Right kidney (tissue), 1 donor: ENCODE results near the gene AIFM3.
"Not testable (repeated sequence)": the region's sequence is repeated elsewhere in the genome, so short reads cannot be mapped to it uniquely, and the experiment has no call there.

Experiments used
- DNase-seq: peaks from one replicate; pipeline ENCODE4 v3.0.0-alpha.2; 2016

Gene AIFM3

DNA sequence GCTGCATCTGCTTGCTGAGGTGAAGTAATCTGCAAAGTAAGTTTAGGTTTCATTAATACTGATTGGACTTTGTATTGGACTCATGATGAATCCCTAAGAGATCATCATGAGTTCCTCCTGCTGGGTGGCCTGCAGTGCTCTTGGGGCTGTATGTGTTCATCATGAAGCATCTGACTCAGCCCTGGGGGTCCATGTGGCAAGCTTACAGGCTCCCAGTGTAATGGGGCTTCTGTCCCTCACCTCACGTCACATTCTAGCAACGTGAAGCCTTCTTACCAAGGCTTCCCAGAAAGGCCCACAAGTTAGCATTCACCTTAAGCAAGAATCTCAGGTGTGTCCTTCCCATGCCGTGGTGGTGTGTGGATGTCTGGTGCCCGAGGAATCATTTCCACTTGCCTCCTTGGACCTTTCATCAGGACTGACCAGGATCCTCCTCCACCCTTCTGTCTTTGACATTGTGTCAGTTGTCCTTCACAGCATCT is 26.1 kb upstream of the AIFM3 start:
- DNase-seq, result no peak

- DNase-seq, result not testable (repeated sequence)
Measured at GRCh38 chr22:20942203-20942902, 24.7 kb upstream of the AIFM3 start.

GRCh38 chr22:20943104-20943933 is 23.7 kb upstream of the AIFM3 start:
- DNase-seq, result no peak

- DNase-seq, result no peak
Measured at GRCh38 chr22:20944042-20944441, 23.0 kb upstream of the AIFM3 start.

DNA sequence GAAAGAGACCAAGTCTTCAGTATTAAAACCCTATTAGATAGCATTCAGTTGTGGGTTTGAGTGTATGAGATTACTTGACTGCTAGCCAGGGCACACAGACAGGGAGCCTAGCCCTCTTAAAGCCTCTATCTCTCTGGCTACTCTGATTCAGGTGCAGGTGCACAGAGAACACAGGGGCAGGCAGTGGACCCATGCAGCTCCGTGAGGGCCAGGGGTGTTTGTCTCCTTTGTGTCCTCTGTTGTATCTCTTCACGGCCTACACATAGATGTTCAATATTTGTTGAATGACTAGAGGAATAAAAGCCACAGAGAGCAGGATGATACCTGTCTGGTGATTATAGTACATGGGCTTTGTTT is 21.5 kb upstream of the AIFM3 start:
- no peak for DNase-seq

- no peak for DNase-seq
Measured at GRCh38 chr22:20946080-20946986, 20.7 kb upstream of the AIFM3 start.

DNA sequence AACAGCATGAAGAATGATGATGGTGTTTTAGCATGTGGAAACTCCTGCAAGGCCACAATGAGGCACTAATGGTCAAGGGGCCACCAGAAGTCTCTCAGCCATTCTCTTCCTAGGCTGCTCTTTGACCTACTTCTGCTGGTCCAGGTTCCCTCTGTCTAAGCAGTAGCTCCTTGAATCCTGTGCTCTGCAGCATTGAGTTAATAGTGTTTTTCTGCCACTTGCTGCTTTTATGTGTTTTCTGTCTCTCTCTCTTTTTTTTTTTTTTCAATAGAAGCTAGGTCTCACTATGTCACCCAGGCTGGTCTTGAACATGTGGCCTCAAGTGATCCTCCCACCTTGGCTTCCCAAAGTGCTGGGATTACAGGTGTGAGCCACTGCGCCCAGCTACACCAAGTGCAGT is 20.1 kb upstream of the AIFM3 start:
- no peak for DNase-seq

GRCh38 chr22:20948450-20948849 is 18.6 kb upstream of the AIFM3 start:
- no peak for DNase-seq

GRCh38 chr22:20948989-20949388 is 18.1 kb upstream of the AIFM3 start:
- no peak for DNase-seq

GRCh38 chr22:20949698-20950183 is 17.3 kb upstream of the AIFM3 start:
- DNase-seq, result no peak

DNA sequence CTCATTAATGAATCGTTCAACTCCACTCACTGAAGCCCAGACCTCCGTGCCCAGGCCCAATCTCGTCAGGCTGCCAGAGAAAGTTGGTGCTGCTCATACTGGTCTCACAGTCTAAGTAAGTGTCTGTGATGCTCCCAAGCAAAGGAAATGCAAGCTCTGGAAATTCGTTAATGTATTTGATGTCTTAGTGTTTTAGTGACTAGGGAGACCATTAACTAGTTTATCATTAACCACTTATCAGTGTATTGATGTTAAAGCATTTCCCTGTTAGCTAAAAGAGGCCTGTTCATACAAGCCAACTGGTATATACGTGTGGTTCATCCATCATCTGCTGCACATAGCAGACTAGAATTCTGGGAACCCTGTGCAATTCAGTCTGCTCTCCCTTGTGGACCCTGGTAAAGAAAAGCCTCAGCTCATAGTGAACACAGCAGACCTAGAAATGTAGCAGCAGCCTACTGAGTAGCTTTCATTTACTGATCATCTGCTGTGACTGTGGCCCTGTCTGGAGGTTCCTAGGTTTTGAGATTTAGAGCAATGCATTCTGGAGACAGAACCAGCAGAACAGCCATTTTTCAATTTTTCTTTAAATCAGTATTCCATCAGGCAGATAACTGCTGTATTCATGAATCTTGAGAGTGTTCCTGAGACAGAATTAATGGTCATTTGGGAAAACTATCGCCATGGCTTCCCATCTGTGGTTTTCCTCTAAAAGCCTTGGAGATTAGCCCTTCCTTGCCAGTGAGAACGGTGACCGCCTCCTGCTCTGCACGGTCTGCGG is 15.7 kb upstream of the AIFM3 start:
- no peak for DNase-seq

DNA sequence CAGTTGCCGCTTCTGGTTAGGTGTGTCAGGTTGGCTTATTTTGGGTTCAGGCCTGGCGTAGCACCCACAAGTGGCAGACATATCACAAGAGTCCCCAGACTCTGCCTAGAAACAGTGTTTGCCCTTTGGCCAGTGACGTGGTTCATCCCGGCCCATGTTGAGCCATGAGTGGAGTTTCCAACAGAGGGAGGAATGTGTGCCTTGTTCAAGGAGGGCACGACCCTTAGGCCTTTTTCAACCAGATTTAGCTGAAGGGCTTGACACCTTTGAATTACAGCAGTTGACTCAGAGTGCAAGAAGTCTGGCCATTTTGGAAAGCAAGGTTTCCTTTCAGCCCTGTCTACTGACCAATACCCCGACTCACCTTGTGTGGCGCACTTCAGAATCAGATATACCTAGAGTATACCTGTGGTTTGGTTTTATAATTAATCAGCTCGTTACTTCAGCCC is 15.1 kb upstream of the AIFM3 start:
- no peak for DNase-seq

GRCh38 chr22:20952544-20953341 is 14.3 kb upstream of the AIFM3 start:
- DNase-seq, result no peak

DNA sequence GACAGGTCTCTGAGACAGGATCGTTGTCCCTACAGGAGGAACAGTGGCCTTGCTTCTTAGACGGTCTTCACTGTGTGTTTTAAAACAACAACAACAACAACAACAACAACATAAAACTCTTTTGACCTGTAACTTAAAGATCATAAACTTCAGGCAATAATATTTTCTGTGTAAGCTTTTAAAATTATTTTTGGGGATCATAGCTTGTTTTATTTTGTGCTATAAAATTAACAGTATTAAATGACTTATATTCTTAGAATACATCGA is 13.8 kb upstream of the AIFM3 start:
- DNase-seq, result no peak

DNA sequence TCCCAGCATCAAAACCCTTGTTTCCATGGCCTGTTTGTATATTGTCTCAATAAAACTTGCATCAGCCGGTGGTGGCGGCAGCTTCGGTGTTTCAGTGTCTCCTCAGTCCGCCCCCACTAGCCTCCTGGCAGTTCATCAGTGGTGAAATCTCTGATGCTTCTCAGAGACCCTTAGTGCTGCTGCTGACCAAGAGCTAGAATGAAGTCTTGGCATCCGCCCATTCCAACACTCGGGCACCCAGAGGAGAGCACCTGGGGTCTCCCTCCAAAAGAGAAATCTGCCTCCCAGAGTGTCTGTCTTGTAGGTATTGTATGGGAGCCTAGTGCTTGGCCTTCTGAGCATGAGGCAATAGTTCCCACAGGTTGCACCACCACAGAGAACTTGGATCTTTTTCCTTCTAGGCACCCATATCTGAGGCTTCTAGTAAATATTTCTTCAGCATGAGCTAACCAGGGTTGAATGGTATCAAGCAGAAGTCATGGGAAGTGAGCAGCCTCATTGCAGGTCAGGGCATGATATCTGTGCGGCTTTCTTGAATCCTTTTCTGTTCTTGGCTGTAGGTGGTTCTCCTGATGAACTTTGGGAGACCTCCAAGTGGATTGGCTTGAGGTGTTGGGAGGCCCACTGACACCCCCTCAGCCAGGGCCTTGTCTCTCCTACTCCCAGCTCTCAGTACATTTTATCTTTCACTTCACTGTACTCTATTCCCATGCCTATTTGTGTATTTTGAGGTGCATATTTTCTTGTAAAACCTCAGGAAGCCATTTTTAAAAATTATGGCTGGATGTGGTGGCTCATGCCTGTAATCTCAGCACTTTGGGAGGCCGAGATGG is 13.2 kb upstream of the AIFM3 start:
- DNase-seq, result no peak

DNA sequence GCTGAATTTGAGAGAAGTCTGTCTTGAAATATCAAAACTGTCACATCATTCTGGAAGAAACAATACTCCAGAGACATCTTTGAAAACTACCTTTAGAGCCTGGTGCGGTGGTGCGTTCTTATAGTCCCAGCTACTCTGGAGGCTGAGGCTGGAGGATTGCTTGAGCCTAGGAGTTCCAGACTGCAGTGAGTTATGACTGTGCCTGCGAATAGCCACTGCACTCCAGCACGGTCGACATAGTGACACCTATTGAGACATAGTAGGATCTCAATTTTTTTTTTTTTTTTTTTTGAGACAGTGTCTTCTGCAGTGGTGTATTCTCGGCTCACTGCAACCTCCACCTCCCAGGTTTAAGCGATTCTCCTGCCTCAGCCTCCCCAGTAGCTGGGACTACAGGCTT is 11.5 kb upstream of the AIFM3 start:
- no peak for DNase-seq

- no peak for DNase-seq
Measured at GRCh38 chr22:20956258-20957101, 10.6 kb upstream of the AIFM3 start.

DNA sequence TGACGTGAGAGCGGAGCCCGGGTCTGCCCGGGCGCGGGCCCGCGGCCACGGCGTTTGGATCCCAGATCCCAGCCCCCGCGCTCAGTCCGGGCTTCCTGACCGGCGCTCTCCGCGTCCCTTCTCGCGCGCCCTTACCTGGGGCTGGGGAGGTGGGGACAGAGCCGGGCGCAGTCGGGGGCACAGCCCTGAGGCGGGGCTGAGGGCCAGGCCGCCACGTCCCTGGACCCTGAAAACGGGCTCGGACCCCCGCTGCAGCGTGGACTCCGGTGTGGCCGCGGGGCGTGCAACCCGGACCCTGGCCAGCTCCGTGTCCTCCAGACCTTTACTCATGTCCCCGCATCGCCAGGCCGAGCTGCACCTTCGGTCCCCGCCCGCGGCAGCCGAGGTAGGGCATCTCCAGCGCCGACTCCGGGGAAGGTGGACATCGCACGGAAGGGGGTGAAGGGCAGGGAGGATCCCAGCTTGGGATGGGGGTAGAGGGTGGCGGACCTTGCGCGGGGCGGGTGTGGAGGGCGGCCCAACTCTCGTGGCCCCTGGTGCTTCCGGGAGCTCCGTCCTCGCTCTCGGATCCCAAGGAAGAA is 9.9 kb upstream of the AIFM3 start:
- DNase-seq, result peak; percentile 61
